G401 (cell line): ENCODE measurements around the gene KLRC3. TPM values are rescaled to one million over a fixed set of nuclear protein-coding genes. Genes with fewer than 3 reads are reported as not detected.
"Not testable (repeated sequence)": the region's sequence is repeated elsewhere in the genome, so short reads cannot be mapped to it uniquely, and the experiment has no call there.

Experiments
- DNase-seq: peaks from one replicate; pipeline ENCODE4 v3.0.0-alpha.2; 2015; ENCODE audit warnings: low spot score
- in situ Hi-C: cut with HindIII; loops from 2 replicates; pipeline ENCODE4 v1.10.0; 2016; ENCODE audit warnings: low sequenced_read_pairs, mixed read lengths
- total RNA-seq: library from RNA; depleted of rRNA; stranded (reverse); fragments of >200 nt; shearing (Covaris generic); gene quantifications from 2 replicates; pipeline ENCODE4 v1.2.3, GENCODE V29; 2014; rRNA removed

Gene KLRC3
- total RNA-seq, result not detected in 2 replicates

- in situ Hi-C loops, DNase-seq: not testable (repeated sequence)
Observed at GRCh38 chr12:10420334-10420733, at the start of gene KLRC3. TSS of gene KLRC3 (minus strand) at chr12:10420595. CDS start at chr12:10420550, 45 bp downstream.

- in situ Hi-C loops, result no loop called here
Observed at GRCh38 chr12:10469701-10470100, 49.3 kb upstream of the KLRC3 start.

GRCh38 chr12:10466311-10466710, 45.9 kb upstream of the KLRC3 start:
- no peak for DNase-seq
- in situ Hi-C loops, result no loop called here

More at GRCh38 chr12:10469701-10470100, 49.3 kb upstream of the KLRC3 start:
- no peak for DNase-seq

DNA sequence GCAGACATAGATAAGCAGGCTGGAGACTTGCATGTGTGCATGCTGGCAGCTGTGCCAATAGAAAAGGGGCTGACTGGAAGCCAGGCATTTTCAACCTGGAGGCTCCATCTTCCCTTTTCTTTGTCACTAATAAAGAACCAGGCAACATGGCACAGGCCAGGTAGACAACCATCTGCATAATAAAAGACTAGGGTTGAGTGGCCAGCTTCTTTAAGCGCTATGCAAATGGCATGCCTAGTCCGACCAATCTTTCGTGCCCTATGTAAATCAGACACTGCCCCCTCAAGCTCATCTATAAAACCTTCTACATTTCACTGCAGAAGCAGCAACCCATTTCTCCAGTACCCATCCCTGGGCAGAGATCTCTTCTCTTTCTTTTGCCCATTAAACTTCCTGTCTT, 37.4 kb upstream of the KLRC3 start:
- in situ Hi-C loops, result no loop called here
- DNase-seq, result no peak

- in situ Hi-C loops, result no loop called here
Observed at GRCh38 chr12:10456856-10457255, 36.5 kb upstream of the KLRC3 start.

DNA sequence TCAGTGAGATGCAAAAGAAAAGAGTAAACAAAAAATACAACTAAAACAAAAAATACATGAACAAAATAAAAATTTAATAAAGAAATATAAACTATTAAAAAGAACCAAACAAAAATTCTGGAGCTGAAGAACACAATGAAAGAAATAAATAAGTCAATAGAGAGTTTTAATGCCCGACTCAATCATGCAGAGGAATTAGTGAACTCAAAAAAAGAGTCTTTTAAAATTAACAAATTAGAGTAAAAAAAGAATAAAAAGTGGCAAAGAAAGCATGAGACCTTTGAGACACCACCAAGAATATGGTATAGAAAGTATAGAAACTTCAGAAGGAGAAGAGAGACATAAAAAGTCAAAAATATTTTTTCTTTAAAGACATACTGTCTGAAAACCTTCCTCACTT, 35.4 kb upstream of the KLRC3 start:
- no peak for DNase-seq
- in situ Hi-C loops, result no loop called here

More at GRCh38 chr12:10456856-10457255, 36.5 kb upstream of the KLRC3 start:
- DNase-seq, result no peak

- in situ Hi-C loops, result no loop called here
Observed at GRCh38 chr12:10454531-10454930, 34.1 kb upstream of the KLRC3 start.

GRCh38 chr12:10453156-10453555, 32.8 kb upstream of the KLRC3 start, which contains the start of gene KLRC1:
TSS of gene KLRC1 (minus strand) at chr12:10453377. CDS start at chr12:10451156, 2,221 bp downstream.
- DNase-seq, result no peak
- in situ Hi-C loops, result no loop called here

More at GRCh38 chr12:10454531-10454930, 34.1 kb upstream of the KLRC3 start:
- no peak for DNase-seq

GRCh38 chr12:10448236-10448635, 27.8 kb upstream of the KLRC3 start:
- no peak for DNase-seq
- in situ Hi-C loops, result no loop called here

GRCh38 chr12:10446052-10446451, 25.7 kb upstream of the KLRC3 start:
- in situ Hi-C loops, DNase-seq: not testable (repeated sequence)

- in situ Hi-C loops, DNase-seq: not testable (repeated sequence)
Observed at GRCh38 chr12:10441144-10441543, 20.7 kb upstream of the KLRC3 start.

- DNase-seq, in situ Hi-C loops: not testable (repeated sequence)
Observed at GRCh38 chr12:10439608-10440274, 19.3 kb upstream of the KLRC3 start.

GRCh38 chr12:10437601-10438000, 17.2 kb upstream of the KLRC3 start:
- DNase-seq, in situ Hi-C loops: not testable (repeated sequence)

DNA sequence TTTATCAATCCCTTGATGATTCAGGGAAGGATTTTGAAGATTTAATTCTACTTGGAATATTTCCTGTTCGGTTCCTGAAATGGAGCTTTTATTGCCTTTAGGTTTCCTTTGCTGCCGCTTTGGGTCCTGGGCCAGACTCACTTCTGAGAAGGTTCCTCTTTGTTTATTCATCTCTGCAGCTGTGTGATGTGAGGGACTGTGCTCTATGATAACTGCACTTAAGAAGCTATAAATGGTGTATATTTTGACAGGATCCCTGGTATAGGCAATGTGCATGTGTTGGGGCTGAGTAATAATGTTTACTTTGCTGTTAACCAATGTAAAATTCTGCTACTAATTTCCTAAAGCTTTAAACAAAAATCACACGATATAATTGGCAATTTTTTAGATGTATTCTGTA, 15.4 kb upstream of the KLRC3 start, which contains the start of gene KLRC2:
Gene KLRC2 (minus strand): TSS at position 195 of the 400 bp plus-strand sequence. CDS start 24 bp downstream, at position 171.
- in situ Hi-C loops, DNase-seq: not testable (repeated sequence)

- DNase-seq, in situ Hi-C loops: not testable (repeated sequence)
Observed at GRCh38 chr12:10430623-10431022, 10.2 kb upstream of the KLRC3 start.

DNA sequence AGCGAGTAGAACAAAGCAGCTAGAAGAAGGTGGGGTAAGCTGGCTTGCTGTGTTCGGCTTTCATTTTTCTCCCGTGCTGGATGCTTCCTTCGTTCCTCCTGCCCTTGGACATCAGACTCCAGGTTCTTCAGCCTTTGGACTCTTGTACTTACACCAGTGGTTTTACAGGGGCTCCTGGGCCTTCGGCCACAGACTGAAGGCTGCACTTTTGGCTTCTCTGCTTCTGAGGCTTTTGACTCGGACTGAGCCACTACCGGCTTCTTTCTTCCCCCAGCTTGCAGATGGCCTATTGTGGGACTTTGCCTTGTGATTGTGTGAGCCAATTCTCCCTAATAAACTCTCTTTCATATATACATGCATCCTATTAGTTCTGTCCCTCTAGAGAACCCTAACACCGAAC, 5.5 kb upstream of the KLRC3 start:
- DNase-seq, in situ Hi-C loops: not testable (repeated sequence)

DNA sequence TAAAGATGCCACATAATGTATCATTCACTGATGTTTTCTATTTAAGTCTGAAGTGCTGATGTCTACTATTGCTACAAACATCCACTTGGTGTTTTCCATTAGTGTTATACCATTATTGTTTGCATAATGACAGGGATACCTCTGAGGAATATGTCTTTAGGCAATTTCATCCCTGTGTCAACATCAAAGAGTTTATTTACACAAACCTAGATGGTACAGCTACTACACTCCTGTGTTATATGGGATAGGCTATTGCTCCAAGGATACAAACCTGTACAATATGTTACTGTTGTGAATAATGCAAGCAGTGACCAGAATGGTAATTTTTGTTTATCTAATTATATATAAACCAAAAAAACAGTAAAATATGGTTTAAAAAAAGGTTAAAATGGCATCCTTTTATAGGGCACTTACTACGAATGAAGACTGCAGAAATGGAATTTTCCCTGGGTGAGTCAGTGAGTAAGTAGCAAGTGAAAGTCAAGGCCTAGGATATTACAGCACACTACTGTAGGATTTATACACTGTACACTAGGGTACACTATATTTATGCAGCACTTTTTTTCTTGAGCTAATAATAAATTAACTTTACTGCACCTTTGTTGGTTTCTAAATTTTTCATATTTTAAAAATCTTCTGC, 4.0 kb upstream of the KLRC3 start:
- in situ Hi-C loops, DNase-seq: not testable (repeated sequence)

DNA sequence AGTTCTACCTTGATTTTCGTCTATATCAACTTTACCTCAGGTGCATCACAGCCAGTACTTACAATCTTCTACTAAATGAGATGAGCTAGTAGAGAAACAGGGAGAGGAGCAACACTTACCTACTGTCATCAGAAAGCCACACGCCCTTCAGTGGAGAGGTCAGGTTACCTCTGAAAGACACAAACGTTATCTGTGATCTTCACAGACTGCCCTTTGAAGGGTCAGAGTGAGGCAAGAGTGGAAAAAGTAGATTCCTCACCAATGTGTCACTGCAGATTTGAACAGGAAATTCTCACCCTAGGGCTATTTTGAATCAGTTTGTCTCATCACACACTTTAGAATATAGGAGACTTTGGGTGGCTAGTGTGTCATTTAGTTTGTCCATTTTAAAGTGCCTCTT, 1.8 kb upstream of the KLRC3 start:
- DNase-seq, in situ Hi-C loops: not testable (repeated sequence)

DNA sequence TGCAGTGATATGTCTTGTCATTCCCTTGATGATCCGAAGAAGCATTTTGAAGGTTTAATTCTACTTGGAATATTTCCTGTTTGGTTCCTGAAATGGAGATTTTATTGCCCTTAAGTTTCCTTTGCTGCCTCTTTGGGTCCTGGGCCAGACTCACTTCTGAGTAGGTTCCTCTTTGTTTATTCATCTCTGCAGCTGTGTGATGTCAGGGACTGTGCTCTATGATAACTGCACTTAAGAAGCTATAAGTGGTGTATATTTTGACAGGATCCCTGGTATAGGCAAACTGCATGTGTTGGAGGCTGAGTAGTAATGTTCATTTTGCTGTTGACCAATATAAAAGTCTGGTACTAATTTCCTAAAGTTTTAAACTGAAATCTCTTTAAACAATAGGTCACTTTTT, 11.0 kb downstream of the KLRC3 start, which contains the start of gene KLRC4:
Gene KLRC4 (minus strand): TSS at position 366 of the 400 bp plus-strand sequence. CDS start 182 bp downstream, at position 184.
- no peak for DNase-seq
- in situ Hi-C loops, result no loop called here

DNA sequence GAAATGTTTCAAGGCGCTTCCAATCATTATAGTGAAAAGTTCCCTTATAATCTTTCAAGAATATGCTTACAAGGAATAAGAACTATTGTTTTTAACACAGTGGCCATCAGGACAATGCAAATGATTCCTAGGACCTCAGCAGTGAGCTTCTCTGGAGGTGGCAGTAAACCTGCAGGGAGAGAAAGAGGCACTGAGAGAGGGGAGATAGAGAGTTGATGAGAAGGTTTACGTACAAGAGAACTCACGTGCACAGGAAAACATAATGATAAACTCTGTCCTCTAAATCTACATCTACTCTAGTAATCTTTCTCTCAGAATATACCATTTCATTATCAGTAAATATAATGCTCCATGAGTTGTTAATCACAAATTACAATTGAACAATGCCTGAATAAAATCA, 11.6 kb downstream of the KLRC3 start:
- DNase-seq, result no peak
- in situ Hi-C loops, result no loop called here
